ENCODE results near the gene TSPAN18. TPM values are rescaled to one million over a fixed set of nuclear protein-coding genes. Genes with fewer than 3 reads are reported as not detected.
A peak's percentile ranks its signal among the peaks of the same experiment; 100 is the strongest.
"Not testable (repeated sequence)": the region's sequence is repeated elsewhere in the genome, so short reads cannot be mapped to it uniquely, and the experiment has no call there.

TSPAN18 gene
- total RNA-seq, 1 donor from 2014 or later = 17.0 TPM

GRCh38 chr11:44870181-44870580, 143.4 kb downstream of the TSPAN18 start:
- DNase-seq = no peak

DNA sequence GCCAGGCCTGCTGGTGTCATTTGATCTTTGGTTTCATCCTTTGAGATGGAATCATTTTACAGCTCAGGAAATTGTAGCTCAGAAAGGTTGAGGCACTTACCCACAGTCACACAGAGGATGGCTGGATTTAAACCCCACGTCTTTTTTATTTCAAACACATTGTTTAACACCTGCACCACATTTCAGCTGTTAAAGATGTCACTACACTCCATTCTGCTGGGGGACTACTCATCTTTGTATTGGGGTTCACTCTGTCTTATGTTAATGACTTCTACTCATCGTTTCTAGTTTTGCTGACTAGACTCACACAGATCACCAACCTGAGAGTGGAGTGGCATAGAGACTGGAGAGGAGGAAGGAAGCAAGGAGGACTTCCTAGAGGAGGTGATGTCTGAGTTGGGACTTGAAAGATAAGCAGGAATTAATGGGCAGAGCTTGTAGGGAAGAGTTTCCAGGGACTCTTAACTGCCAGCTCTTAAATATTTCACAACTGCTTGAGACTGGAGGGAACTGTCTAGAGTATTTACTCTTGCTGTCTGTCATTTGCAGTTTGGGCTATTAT, 143.9 kb downstream of the TSPAN18 start:
- no peak for DNase-seq

- not testable (repeated sequence) for DNase-seq
Measured at GRCh38 chr11:44871682-44872081, 144.9 kb downstream of the TSPAN18 start.

GRCh38 chr11:44872556-44872955, 145.8 kb downstream of the TSPAN18 start:
- DNase-seq = no peak

DNA sequence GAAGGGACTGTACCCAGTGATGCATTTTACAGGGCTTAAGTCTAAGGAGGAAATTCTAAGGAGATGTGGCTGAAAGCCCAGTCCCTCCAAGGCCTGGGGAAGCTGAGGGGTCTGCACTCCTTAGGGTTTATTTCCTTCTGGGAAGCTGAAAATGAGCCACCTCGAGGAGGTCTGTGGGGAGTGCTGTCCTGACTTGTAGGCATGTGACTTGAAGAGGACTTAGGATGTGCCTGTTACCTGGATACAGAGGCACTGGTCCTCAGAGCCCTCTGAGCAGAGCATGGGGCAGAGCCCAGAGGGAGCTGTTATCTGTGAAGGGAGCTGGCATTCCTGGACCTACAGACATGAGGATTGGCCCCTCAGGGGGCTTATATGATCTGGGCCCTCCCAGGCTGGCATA, 146.8 kb downstream of the TSPAN18 start:
- DNase-seq = no peak

DNA sequence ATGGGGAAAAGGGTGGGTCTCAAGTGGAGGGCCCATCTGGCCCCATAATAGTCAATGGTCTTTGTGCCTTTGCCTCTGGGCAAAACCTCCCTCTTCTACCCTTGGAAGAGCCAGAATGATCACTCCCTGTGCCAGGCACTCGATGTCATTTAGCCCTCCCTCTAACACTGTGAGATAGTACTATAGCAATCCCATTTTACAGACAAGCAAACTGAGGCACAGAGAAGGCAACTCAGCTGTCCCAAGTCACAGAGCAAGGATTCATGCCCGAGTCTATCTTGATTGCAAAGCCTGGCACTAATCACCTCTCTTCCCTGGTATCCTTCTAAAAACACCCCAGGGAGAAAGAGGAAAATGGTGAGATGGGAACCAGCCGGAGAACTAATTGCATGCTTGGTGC, 147.5 kb downstream of the TSPAN18 start:
- DNase-seq = no peak

DNA sequence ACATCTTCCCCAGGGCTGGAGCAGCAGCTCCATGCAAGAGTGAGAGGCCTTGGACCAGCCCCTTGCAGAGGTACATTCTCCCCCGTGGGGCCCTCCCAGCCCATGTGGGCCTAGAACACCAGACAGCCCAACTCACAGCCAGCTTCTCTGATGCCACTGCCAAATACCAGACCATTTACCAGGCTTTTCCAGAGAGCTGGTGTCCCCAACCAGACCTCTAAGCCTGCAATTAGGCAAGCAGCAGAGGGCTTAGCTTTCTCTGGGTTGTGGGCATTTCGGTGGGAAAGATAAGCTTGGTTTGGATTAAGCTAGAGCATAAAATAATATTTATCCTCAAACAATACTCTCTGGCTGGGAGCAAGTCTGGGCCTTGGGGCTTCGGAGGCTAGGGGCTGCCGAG, 148.3 kb downstream of the TSPAN18 start:
- DNase-seq = no peak

DNA sequence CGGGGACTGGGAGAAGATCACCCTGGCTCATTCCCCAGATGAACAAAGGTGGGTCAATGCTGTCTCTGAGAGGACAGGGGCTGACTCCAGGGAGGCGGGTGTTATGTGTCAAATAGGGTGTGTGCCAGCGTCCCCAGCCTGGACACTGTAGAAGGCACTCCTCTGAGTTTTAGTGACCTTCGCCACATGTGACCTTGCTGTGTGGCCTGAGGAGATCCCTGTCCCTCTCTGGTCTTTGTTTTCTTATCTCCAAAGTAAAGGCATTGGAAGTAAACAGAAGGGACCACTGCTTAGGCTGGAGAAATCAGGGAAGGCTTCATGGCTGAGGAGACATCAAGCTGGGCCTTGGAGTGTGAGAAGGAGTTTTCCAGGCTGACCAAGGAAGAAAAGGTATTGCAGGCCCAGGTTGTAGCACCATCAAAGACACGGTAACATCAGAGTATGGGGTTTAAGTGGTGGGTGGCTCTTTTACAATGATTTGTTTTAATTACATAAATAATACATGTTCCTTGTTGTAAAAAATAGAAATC, 149.5 kb downstream of the TSPAN18 start:
- DNase-seq = no peak

GRCh38 chr11:44876906-44877305, 150.1 kb downstream of the TSPAN18 start:
- DNase-seq = peak; percentile 33

DNA sequence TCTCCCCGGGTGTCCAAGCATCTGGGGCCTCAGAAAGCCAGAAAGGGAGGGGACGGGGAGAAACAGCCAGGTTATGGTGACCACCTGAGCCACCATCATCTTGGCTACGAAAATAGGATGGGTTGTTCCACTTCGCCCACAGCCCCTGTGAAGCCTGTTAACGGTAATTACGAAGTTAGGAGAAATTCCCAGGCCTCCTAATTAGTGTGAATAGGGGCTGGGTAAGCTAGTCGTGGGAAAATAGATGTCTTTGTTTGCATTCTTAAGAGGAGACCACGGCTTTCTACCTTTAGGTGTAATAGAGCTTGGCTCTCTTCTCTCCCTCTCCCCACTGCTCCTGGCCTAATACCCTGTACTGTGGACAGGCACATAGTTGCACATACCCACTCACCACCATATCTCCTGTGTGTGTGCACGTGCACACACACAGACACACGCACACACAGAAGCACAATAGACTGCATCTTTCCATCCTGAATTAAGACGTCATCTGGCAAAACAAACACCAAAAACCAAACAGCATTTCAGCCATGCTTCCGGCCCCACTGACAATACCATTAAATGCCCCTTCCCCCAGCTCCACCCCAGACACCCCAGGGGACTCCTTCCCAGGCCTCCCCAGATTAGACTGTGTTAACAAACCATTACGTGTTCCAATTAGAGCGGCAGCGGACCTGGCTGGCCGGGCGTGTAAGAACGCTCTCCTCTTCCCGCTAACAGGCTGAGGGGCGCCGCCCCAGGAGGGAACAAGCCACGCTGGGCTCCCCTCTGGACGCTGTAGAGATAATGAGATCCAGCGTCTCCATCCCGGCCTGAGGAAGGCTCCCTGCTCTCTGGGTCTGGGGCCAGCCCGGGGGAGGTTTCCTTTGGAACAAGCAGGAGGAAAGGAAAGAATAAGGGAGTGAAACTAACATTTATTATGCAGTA, 151.1 kb downstream of the TSPAN18 start:
- peak; percentile 33 for DNase-seq

GRCh38 chr11:44878711-44879110, 151.9 kb downstream of the TSPAN18 start:
- peak; percentile 41 for DNase-seq

DNA sequence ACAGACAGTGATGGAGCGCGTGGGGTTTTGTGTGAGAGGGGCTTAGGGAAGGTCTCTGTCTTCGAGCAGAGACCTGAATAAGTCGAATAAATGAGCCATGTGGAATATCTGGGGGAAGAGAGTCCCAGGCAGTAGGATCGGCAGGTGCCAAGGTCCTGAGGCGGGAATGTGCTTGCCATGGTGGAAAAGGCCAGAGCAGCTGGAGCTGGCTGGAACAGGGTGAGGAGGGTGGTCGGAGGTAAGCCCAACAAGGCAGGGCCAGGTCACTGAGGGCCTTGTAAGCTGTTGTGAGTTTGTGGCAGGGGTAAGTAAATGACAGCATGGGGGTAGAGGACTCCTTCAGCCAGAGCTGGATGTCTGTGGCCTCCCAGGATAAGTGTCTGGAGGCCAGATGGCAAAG, 152.7 kb downstream of the TSPAN18 start:
- DNase-seq = no peak

GRCh38 chr11:44880511-44880910, 153.7 kb downstream of the TSPAN18 start:
- DNase-seq = no peak

GRCh38 chr11:44880953-44881352, 154.2 kb downstream of the TSPAN18 start:
- no peak for DNase-seq

DNA sequence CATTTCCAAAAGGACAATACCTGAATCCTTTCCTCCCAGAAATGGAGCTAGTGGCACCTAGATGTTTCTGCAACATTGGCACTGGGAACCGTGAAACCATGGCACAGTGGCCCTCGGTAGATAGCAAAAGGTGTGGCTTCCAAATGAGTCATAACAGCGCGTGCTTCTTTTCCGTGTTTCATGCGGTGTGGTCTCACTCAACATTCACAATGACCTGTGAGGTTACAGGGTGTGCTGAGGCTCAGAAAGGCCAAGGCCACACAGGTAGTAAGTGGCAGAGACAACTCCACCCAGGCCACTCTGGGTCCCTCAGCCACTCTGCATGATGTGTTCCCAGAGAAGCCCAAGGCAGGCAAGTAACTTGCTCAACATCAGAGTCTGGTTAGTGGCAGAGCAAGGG, 156.5 kb downstream of the TSPAN18 start:
- DNase-seq = no peak

GRCh38 chr11:44884056-44884455, 157.3 kb downstream of the TSPAN18 start:
- no peak for DNase-seq

- no peak for DNase-seq
Measured at GRCh38 chr11:44885065-44885810, 158.5 kb downstream of the TSPAN18 start.

GRCh38 chr11:44885919-44886789, 159.4 kb downstream of the TSPAN18 start:
- DNase-seq = no peak

DNA sequence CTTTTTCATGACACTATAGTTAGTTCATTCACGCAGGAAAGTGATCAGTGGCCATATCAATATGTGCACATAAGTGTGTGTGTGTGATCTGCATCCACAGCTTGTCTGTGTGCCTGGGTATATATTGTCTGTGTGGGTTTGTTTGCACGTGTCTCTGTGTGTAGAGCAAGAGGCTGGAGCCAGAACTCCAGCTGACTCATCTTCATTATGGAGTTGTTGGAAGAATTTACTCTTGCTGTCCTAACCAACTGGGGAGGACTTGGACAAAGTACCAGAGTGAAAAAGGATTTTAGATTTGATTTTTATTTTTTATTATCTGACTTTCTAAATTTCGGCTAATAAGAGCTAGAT, 160.0 kb downstream of the TSPAN18 start:
- DNase-seq = peak; percentile 63

GRCh38 chr11:44887636-44888035, 160.9 kb downstream of the TSPAN18 start:
- DNase-seq = no peak

GRCh38 chr11:44889266-44889665, 162.5 kb downstream of the TSPAN18 start:
- DNase-seq = no peak

DNA sequence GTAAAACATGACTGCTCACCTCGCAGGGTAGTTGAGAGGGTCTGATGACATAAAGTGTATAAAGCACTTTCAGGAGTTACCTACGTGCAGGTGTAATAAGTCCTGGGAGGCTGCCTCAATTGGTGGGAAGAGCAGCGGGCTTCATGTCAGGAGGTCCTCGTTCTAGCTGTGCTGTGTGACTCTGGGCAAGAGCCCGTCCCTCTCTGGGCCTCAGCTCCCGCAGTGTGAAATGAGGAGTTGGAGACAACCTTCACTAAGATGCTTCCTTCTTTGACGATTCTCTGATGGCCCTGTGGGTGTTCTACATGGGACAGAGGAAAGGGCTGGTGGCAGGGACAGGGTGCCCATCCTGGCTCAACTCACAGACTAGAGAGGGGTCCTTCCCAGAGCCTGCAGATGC, 166.1 kb downstream of the TSPAN18 start:
- no peak for DNase-seq
